Smooth muscle cell of bladder (primary cell): ENCODE results near the gene SLC14A1. TPM values are rescaled to one million over a fixed set of nuclear protein-coding genes. Genes with fewer than 3 reads are reported as not detected.

ENCODE experiments used
- total RNA-seq: library from RNA; depleted of rRNA; stranded (reverse); fragments of >200 nt; gene quantifications from 2 replicates; pipeline ENCODE4 v1.2.3, GENCODE V29; 2014

SLC14A1 gene
- total RNA-seq, result 27.6 and 39.7 TPM in 2 replicates

DNA sequence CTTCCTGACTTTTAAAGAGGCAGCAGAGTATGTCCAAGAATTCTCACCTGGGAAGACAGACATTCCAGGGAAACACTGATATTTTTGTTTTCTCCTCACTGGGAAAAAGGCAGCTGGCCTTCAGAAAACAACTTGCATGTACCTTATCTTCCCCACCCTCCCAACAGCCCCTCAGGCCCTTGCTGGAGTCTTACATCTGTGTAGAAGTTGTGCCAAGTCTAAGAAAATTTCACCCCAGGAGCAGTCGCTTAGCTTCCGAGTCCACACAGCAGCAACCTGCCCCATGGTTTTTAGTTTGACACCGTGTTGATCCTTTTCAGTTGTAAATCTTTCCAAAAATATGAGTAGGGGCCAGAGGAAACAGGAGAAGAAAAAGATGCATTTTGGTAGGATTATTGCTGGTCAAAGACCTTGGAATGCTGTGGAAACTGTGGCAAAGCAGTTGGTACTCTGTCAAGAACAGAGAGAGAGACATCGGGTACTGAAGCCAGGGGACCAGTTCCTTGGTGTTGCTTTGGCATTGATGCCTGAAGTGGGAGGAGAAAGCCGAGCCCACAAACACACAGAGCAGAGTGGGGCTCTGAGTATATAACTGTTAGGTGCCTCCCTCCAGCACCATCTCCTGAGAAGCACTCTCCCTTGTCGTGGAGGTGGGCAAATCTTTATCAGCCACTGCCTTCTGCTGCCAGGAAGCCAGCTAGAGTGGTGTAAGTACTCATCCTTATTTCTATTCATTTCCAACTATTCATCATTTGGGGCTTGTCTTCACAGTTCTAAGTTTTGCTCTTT lies at the start of gene SLC14A1:
Gene SLC14A1, plus strand, starts transcription at position 615 of the 789 bp plus-strand sequence. CDS start 6,140 bp downstream, outside the sequence.

Other genes starting within 250 kb of the SLC14A1 start
- gene SLC14A2, start 108.7 kb upstream of the SLC14A1 start, total RNA-seq, result 0.09 TPM in 1 of 2 replicates, not detected in the other
- 0.14 and 0.92 TPM in 2 replicates for gene SIGLEC15, start 101.5 kb downstream of the SLC14A1 start, total RNA-seq
- 18.3 and 28.3 TPM in 2 replicates for gene EPG5, start 243.1 kb downstream of the SLC14A1 start, total RNA-seq